Measurements from ENCODE around the gene MMP10.

The MMP10 gene

DNA sequence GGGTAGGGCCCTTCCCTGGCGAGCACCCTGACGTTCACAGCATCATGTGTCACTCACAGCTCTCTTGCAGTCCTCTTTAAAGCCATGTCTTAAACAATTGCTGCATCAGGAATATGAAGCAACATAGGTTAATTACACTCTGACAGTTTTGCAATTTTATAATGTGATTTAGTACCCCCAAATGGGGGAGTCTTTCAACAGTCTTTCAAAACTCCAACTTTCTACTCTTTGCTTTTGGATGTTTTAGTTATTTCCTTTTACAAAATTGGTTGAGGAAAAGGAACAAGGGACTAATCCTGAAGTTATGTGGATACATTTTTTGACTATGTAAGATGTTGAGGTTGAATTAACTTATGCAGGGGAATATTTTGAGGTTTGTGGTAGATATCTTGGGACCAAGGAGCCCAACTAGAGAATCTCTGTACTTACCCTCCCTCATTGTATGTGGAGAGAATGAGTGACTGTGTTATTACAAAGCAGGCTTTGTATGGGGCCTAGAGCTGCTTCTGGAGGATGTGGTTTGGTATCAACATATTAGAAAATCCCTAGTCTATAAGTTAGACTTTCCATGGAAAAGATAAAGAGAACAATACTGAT is 55.4 kb downstream of the MMP10 start, which contains the start of gene MMP8:
Gene MMP8, minus strand, starts transcription at position 51 of the 597 bp plus-strand sequence. CDS start 99 bp downstream, outside the sequence.
- DNase-seq: no peak

DNA sequence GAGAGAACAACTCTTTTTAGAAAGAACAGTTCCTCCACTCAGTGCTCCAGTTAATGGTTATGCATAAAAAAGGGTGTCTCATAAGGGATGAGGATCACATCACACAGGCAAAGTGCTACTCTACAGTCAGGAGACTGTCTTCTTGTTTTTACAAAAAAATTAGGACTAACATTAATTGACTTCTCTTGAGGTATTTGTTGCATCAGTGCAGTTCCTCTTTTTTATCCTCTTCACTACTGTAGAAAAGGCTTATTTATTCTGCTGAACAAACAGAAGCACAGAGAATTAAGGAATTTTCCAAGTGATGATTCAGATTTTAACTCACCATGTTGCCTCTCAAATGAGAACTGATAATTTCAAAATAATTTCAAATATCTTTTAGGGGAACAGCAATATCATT is 57.6 kb downstream of the MMP10 start:
- DNase-seq: no peak

Measured in NCI-H1694 (cell line).